ENCODE data around the gene GADD45A. TPM values are rescaled to one million over a fixed set of nuclear protein-coding genes. Genes with fewer than 3 reads are reported as not detected.

Gene GADD45A
- total RNA-seq, 2 donors from 2014 or later = 26.3 to 78.8 TPM

DNA sequence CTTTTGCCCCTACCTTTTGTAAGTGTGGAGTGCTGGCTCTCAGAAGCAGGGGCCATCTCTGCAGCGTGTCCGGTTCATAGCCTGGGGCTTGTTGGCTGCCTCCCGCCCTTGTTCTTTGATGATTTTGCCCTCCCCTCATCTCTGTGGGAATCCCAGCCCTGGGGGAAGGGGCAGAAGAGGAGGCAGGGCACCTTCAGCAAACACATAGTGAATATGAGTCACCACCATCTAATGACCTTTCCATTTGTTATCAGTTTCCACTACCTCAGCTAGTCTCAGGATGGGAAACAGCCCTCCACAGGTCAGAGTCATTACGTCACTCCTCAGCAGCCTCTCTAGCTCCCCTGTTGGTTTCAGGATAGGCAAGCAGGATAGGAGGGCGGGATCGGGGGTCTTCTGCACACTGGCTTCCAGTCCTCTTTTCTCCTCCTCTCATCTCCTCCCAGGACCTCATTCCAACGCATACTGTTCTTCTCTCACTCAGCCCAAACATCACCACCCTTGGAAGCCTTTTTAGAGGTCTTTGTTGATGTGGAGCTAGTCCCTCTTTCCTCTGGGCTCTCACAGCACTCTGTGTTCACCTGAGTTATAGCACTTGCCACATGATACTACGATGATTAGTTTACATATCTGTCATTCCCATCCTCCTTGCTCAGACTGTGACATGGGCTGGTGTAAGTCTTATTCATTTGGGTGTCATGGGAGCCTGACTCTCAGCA is 15.8 kb downstream of the GADD45A start:
- Mint-ChIP-seq H3K27ac (peak overlapping the region; percentile 53 to 65), H3K36me3 (no peaks in the 10 kb centered on the region), H3K9me3 (no peaks in the 10 kb centered on the region)
- ATAC-seq (peak; percentile 89 to 93), DNase-seq (ENCODE audit: low spot score in 2 of 2) (no peak)

DNA sequence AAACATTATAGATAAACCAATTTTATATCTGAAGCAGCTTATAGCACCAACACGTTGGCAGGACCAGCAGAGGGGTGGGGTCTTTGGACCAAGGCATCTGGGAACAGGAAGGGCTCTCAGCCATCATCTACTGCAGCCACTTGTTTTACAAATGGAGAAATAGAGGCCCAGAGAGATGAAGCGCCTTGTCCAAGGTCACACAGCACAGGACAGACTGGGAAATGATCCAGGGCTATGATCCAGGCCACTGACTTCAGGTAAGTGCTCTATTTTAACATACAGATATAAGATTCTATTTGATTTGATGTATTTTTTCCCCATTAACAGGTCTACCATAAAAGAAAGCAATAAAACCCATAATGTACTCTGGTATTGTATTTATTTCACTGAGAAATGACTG is 16.9 kb downstream of the GADD45A start:
- Mint-ChIP-seq H3K9me3 (no peaks in the 10 kb centered on the region), H3K27ac (no peak overlapping the region), H3K36me3 (no peaks in the 10 kb centered on the region)

DNA sequence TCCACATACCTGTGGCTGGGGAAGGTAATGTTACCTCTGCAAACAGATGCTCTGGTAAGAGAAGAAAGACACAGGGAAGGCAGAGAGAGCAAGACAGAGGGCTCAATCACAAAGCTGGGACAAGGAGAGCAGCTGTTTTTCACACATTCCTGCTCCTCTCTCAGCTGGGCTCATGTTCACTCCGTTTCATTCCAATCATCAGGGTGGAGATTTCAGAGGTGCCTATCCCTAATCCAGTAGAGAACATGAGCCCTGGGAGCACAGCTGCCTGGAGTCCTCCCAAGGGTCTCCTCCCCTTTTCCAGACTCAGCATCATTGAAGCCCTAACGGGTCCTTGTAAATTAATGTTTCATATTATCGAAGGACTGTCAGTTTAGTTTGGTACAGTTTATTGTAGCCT is 19.4 kb downstream of the GADD45A start:
- DNase-seq (ENCODE audit: low spot score in 2 of 2) (no peak), ATAC-seq (no peak)
- Mint-ChIP-seq H3K36me3 (no peaks in the 10 kb centered on the region), H3K27ac (no peak overlapping the region), H3K9me3 (no peaks in the 10 kb centered on the region)

More for the DNA sequence above, 16.9 kb downstream of the GADD45A start:
- no peak for DNase-seq (ENCODE audit: low spot score in 2 of 2)
- no peak for ATAC-seq

DNA sequence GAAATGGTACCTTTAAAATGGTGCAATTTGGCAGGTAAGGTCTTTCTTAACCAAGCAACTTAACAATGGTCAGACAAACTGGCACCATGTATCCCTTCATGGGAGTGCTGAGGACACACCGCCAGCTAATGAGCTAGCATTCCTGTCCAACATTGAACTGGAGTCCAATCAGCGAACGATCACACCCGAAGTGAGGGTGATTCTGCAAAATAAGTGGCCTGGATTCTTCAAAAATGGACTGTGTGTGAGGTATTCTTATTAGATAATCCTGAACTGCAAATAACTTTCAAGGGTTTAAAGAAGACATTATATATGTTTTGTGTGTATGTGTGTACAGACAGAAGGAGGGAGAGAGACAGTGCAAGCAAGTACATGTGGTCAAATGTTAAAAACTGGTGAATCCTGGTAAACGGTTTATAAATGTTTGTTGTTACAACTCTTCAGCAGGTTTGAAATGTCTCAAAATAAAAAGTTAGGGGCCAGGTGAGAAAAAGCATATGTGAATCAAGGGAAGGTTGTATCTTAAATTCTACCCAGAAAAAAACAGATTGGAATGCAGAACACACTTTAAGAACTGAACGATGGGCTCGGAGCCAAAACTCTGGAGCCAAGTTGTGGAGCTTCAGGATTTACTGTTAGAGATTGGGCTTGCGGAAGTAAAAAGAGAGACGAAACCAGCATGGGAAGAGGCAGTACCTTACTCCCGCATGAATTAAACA is 20.9 kb downstream of the GADD45A start:
- no peaks in the 10 kb centered on the region for H3K36me3 Mint-ChIP-seq
- H3K9me3 Mint-ChIP-seq = no peaks in the 10 kb centered on the region
- no peak overlapping the region for H3K27ac Mint-ChIP-seq
- ATAC-seq (no peak), DNase-seq (ENCODE audit: low spot score in 2 of 2) (no peak)

DNA sequence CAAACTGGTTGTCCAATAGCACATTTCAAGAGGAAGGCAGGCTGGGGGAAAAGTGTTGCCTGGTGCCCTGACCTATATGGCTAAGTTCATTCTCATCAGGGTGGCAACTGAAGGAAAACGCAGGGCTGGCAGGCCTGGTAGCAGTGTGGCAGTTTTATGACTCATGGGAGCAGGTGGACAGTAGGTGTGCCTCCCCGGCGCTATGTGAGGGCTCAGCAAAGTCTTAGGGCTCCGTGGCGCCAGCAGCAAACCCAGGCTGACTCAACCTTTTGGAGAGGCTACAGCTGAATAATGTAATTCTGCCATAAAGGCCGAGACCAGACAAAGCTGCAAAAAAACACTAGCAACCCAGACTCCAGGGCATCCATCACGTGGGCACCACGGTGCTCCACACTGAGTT is 23.6 kb downstream of the GADD45A start:
- Mint-ChIP-seq H3K9me3 (no peaks in the 10 kb centered on the region), H3K36me3 (no peaks in the 10 kb centered on the region), H3K27ac (no peak overlapping the region)
- DNase-seq (ENCODE audit: low spot score in 2 of 2) (no peak), ATAC-seq (no peak)

DNA sequence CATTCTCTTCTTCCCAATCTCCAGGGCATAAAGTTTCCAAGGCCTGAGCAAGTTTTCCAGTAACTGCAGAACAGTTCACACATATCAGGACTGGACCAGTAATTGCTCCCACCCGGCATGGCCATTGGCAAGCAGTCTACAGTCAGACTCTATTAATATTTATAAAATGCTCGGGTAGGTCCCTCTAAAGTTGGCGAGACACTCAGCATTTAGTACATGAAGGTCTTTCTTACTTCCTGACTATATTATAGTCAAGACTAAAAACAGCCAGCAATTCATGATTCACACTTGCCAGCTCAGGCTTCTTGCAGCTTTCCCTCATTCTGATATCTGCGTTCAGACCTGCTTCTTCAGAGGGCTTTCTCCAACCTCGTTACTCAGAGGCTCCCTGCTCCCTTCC is 25.4 kb downstream of the GADD45A start:
- H3K9me3 Mint-ChIP-seq = no peaks in the 10 kb centered on the region
- no peaks in the 10 kb centered on the region for H3K36me3 Mint-ChIP-seq
- no peak for ATAC-seq
- H3K27ac Mint-ChIP-seq = no peak overlapping the region
- no peak for DNase-seq (ENCODE audit: low spot score in 2 of 2)

DNA sequence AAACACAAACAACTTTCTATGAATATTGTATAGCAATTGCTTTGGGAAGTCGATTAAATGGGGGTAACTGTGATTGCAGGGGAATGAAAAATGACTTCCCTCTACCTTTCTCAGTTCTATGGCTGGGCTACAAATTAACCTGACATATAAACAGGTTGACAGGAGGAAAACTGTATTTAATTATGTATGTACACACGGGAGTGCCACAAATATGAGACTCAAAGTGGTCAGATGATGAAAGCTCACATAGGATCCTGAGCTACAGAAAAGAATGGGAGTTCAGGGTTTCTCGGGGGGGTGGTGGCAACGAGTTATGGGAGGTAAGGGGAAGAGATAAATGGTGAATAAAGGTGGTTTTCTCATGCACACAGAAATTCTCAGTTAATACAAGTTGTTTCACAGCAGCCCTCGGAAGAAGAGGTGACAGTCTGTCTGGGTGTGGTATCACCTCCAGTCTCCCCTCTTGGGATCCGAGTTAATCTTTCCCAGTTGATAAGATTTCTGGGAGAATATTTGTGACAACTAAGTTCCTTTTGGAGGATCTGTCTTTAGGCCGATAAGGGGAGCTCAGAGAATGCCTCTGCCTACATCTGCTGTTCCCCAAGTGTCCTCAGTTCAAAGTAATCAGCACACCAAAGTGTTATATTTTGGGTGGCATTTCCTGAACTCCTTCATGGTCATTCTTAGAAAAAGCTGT is 26.3 kb downstream of the GADD45A start:
- Mint-ChIP-seq H3K27ac (no peak overlapping the region), H3K9me3 (no peaks in the 10 kb centered on the region), H3K36me3 (no peaks in the 10 kb centered on the region)
- DNase-seq (ENCODE audit: low spot score in 2 of 2) = no peak
- no peak for ATAC-seq

DNA sequence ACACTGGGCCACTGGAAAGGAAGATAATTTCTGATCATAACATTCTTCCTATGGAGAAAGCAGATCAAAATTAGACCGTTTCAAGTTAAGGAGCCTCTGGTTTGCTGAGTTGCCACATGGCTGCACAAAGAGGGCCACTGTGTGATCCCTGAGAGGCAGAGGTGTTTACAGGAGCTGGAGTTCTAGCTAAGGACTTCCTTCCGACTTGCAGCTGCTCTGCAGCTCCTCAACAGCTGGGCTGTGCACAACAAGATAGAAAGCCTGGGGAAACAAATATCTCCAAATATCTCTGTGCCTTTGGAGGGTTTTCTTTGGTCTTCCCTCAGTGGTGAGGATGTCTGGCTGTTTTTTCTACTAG is 26.8 kb downstream of the GADD45A start:
- Mint-ChIP-seq H3K27ac (no peak overlapping the region), H3K36me3 (no peaks in the 10 kb centered on the region), H3K9me3 (no peaks in the 10 kb centered on the region)
- ATAC-seq (no peak), DNase-seq (ENCODE audit: low spot score in 2 of 2) (no peak)

DNA sequence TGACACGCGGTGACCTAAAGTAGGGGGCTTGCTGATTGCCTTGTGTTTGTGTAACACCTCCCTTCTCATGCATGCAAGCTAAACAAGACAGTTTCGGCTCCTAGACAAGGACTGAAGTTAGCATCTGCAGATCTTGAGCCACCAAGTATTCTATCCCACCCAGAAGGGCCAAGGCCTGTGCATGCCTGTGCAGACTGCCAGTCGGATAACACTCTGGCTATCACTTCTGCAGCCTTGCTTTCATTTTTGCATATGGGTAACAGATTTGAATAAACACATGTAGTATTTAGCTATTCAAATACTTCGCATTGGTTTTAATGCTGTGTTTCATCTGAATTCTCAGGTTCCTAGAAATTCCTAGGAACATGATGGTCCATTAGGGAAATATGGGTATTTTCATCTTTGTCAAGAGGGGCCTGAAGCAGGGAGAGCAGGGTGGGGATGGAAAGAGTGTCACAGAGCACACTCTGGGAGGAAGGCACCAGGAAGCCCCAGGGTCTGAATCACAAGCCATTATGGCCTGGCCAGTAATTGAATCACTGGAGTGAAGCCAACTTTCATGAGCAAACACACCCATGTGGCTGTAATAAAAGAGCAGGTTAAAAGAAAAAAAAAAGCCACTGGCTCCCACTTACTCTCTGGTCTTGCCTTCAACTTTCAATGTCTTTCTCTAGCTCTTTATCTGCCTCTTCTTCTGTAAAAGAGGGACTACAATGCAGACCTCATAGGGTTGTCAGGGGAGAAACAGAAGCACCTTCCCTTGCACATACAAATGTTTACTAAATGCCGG is 28.3 kb downstream of the GADD45A start:
- ATAC-seq (peak in 1 of 2 donors; percentile 39), DNase-seq (ENCODE audit: low spot score in 2 of 2) (no peak)
- Mint-ChIP-seq H3K36me3 (no peaks in the 10 kb centered on the region), H3K9me3 (no peaks in the 10 kb centered on the region), H3K27ac (no peak overlapping the region)

DNA sequence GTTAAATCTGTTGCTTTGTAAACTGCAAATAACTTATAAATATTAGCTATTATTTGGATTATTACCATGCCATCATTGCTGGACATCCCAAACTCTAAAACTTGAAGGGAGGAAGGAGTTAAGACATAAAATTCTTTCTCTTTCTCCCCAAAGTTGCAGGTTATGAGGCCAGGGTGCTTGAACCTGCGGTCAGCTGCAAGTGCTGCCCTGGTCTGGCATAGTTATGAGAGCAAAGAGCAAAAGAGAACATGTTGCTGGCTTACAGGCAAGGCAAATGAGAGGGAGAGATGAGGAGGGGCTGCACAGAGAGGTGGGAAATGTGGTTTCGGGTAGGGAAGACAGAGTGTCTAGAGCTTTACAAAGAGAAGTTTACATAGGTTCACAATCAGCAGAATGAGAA is 30.8 kb downstream of the GADD45A start:
- H3K9me3 Mint-ChIP-seq = no peaks in the 10 kb centered on the region
- H3K27ac Mint-ChIP-seq = no peak overlapping the region
- no peaks in the 10 kb centered on the region for H3K36me3 Mint-ChIP-seq
- DNase-seq (ENCODE audit: low spot score in 2 of 2) (no peak), ATAC-seq (no peak)

DNA sequence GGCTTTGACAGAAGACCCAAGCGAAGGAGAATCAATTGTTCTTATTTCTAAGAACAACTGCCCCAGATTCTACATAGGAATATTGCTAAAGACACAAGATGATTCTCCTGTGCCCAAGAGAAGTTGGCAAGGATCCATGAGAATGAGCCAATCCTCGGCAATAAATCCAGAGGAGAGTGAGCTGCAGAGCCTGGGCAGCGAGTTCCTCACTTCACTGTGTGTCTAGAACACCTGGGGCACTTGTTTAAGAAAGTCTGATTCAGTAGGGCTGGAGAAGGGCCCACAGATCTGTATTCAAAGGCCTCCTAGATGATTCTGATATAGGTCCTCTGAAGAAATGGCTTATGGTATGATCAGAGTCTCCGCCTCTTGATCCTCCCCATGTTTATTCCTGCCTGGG is 31.8 kb downstream of the GADD45A start:
- Mint-ChIP-seq H3K9me3 (no peaks in the 10 kb centered on the region), H3K36me3 (no peaks in the 10 kb centered on the region), H3K27ac (no peak overlapping the region)
- ATAC-seq (no peak), DNase-seq (ENCODE audit: low spot score in 2 of 2) (no peak)

DNA sequence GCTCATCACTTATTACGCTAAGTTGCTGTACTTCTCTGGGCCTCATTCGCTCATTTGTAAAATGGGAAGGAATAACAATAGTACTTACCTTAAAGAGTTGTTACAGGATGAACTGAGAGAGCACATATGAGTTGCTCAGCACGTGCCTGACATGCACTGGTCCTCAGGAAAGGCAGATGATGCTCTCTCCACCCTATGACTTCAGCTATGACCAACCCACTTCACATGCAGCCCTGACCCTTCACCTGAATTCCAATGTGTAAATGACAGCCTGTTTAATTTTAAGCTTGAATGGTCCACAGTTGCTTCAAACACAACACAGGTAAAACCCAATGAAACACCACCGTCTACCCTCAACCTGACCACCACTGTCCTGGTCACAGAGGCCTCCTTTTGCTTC is 32.9 kb downstream of the GADD45A start:
- no peak for ATAC-seq
- no peak overlapping the region for H3K27ac Mint-ChIP-seq
- H3K9me3 Mint-ChIP-seq = no peaks in the 10 kb centered on the region
- no peak for DNase-seq (ENCODE audit: low spot score in 2 of 2)
- no peaks in the 10 kb centered on the region for H3K36me3 Mint-ChIP-seq

DNA sequence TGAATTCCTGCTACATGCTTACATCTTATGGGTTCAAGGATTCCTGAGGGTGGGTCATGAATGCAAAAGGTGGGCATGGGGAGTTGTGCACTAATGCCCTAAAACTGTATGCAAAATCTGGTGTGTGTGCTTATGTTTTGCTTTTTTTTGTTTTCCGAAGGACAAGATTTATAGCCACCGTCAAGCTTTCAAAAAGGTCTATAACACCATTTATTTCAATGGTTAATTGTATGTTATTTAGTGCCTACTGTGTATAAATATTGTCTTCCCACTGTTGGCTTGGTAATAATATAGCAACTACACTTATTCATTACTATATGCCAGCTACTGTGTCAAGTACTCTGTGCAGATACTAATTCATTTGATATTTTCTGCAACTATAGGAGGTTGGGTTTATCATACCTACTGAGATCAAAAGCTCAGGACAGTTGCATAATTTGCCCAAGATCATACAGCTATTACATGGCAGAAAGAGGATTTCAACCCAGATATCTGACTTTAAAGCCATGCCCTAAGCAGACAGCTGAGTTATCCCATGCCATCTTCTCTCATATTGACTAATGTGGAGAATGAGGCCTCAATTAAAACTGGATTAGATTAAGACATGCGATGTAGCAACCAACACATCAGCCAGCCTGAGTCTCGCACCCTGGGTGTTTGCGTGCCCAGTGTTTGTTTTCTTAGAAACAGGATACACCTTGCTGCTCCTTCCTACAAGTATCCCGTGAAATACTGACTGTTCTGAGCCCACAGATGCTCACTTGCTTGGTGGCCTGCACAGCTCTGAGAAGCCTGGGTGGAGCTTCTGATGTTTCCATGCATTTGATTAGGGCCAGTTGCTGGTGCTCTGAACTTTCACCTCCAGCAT is 34.6 kb downstream of the GADD45A start:
- H3K27ac Mint-ChIP-seq = no peak overlapping the region
- no peaks in the 10 kb centered on the region for H3K9me3 Mint-ChIP-seq
- ATAC-seq = no peak
- no peaks in the 10 kb centered on the region for H3K36me3 Mint-ChIP-seq
- DNase-seq (ENCODE audit: low spot score in 2 of 2) = no peak

DNA sequence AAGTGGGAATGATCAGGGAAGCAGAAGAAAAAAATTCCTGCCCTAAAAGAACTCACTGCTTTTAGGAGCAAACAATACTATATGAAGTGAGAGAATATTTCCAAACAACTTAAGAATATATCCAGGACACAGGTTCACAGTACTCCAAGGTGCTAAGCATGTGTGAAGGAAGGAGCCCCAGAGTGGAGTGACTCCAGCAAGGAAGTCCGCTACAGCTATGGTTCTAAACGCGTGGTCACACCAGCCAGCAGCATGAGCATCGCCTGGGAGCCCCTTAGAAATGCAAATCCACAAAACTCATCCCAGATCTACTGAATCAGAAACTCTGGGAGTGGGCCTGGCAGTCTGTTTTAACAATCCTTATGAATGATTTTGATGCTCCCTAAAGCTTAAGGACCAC is 36.1 kb downstream of the GADD45A start:
- no peaks in the 10 kb centered on the region for H3K9me3 Mint-ChIP-seq
- DNase-seq (ENCODE audit: low spot score in 2 of 2) = no peak
- H3K27ac Mint-ChIP-seq = no peak overlapping the region
- no peak for ATAC-seq
- no peaks in the 10 kb centered on the region for H3K36me3 Mint-ChIP-seq

DNA sequence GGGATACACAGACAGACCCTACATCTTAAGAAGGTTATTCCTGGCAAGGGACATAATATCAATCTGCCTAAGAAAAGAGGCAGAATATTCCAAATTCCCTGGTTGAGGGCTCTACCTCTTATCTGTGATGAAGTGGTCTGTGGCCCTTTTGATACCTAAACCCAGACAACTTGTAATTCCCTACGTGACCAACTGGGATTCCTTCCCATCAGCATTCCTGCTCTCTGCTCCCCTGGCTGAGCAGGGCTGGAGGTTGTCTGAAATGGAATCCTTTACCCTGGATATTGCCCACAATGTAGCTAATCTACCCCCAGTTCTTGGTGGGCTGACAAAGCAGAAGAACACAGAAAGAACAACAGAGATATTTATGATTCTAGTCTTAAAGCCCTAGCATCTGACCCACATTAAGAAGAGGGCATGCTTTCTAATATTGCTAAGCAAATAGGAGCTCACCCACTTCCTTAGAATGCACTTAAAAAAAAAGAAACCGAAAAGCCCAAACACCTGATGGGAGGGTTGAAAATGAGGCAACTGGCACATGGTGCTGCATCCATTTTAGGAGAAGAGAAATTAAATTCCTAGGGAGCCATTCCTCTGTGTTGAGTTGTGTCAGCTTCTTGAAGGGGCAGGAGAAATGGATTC is 36.8 kb downstream of the GADD45A start:
- no peak for DNase-seq (ENCODE audit: low spot score in 2 of 2)
- Mint-ChIP-seq H3K27ac (no peak overlapping the region), H3K36me3 (no peaks in the 10 kb centered on the region), H3K9me3 (no peaks in the 10 kb centered on the region)
- no peak for ATAC-seq
